HG03571 (cell line): ENCODE results near the gene THAP2.

Experiments
- ATAC-seq: cut with Tn5 transposase; IDR thresholded peaks from one replicate; pipeline ENCODE4 v1.9.1; 2021; ENCODE audit not compliant: unreplicated experiment

Gene THAP2

GRCh38 chr12:71663561-71664410 lies at the start of gene THAP2, which contains the start of gene ZFC3H1:
Gene THAP2 (plus strand): TSS chr12:71664301. CDS start chr12:71664510, 209 bp downstream.
Gene ZFC3H1 (minus strand): TSS chr12:71663848. CDS start chr12:71663610, 238 bp downstream.
- peak; percentile 94 for ATAC-seq

GRCh38 chr12:71621938-71622337 lies 42.2 kb upstream of the THAP2 start:
- no peak for ATAC-seq

- no peak for ATAC-seq
Measured at GRCh38 chr12:71625476-71625875, 38.6 kb upstream of the THAP2 start.

- no peak for ATAC-seq
Measured at GRCh38 chr12:71626098-71626497, 38.0 kb upstream of the THAP2 start.

- no peak for ATAC-seq
Measured at GRCh38 chr12:71626768-71627167, 37.3 kb upstream of the THAP2 start.

GRCh38 chr12:71627438-71628002 lies 36.6 kb upstream of the THAP2 start:
- ATAC-seq, result no peak

GRCh38 chr12:71636704-71637115 lies 27.4 kb upstream of the THAP2 start:
- ATAC-seq, result no peak

GRCh38 chr12:71638499-71638898 lies 25.6 kb upstream of the THAP2 start:
- no peak for ATAC-seq

- ATAC-seq, result no peak
Measured at GRCh38 chr12:71639341-71639760, 24.8 kb upstream of the THAP2 start.

GRCh38 chr12:71640316-71640715 lies 23.8 kb upstream of the THAP2 start:
- ATAC-seq, result no peak

GRCh38 chr12:71641390-71641789 lies 22.7 kb upstream of the THAP2 start:
- no peak for ATAC-seq

- no peak for ATAC-seq
Measured at GRCh38 chr12:71642264-71642663, 21.8 kb upstream of the THAP2 start.

GRCh38 chr12:71645268-71645667 lies 18.8 kb upstream of the THAP2 start:
- no peak for ATAC-seq

- ATAC-seq, result no peak
Measured at GRCh38 chr12:71646512-71646911, 17.6 kb upstream of the THAP2 start.

- ATAC-seq, result no peak
Measured at GRCh38 chr12:71648537-71648936, 15.6 kb upstream of the THAP2 start.

- no peak for ATAC-seq
Measured at GRCh38 chr12:71649401-71649800, 14.7 kb upstream of the THAP2 start.

GRCh38 chr12:71652656-71653055 lies 11.4 kb upstream of the THAP2 start:
- no peak for ATAC-seq

- ATAC-seq, result no peak
Measured at GRCh38 chr12:71653137-71653536, 11.0 kb upstream of the THAP2 start.

- no peak for ATAC-seq
Measured at GRCh38 chr12:71654200-71654599, 9.9 kb upstream of the THAP2 start.

GRCh38 chr12:71655495-71655894 lies 8.6 kb upstream of the THAP2 start:
- no peak for ATAC-seq

GRCh38 chr12:71655907-71656306 lies 8.2 kb upstream of the THAP2 start:
- ATAC-seq, result no peak

- no peak for ATAC-seq
Measured at GRCh38 chr12:71656740-71657139, 7.4 kb upstream of the THAP2 start.
